HCT116 (cell line): Measurements from ENCODE around the gene TBC1D16. TPM values are rescaled to one million over a fixed set of nuclear protein-coding genes. Genes with fewer than 3 reads are reported as not detected.

Experiments
- ATAC-seq: fragments of 200-7000 bp; cut with Tn5 transposase; 2 replicates; pipeline ENCODE4 v1.9.1; 2020; ENCODE audit warnings: mild to moderate bottlenecking, moderate library complexity
- BruUV-seq: library from RNA; stranded (reverse); fragments of 400-500 nt; replicated peaks from 2 replicates; lab custom pipeline; 2021; lab: Mats Ljungman, UMichigan
- CTCF ChIA-PET: fragments of 300-600 bp; sonication (Branson Sonifier 250); formaldehyde crosslinking; loops from one replicate; lab custom pipeline; 2021; ENCODE audit warnings: antibody characterized with exemption; lab: Charles Lee
- POLR2A ChIA-PET: fragments of 300-600, 350-600 bp; sonication (Branson Sonifier 250); formaldehyde crosslinking; loops from one replicate; lab custom pipeline; 2021; ENCODE audit warnings: antibody characterized with exemption; lab: Charles Lee
- RAD21 ChIA-PET, 2 experiments: fragments of 300-600 bp; sonication (Branson Sonifier 250); formaldehyde crosslinking; loops; one replicate each; lab custom pipeline; 2023; ENCODE audit warnings: low total read pairs in 2 of 2; ENCODE audit not compliant: uncharacterized antibody in 2 of 2, unreplicated experiment in 2 of 2, low non-redundant PET in 1 of 2; lab: Charles Lee
- DNase-seq: peaks from one replicate; pipeline ENCODE4 v3.0.0-alpha.2; 2010; ENCODE audit warnings: low read depth, low spot score
- H2AFZ ChIP-seq: fragments of 200-600 bp; shearing (Covaris generic), sonication (generic); 2 replicates; pipeline ENCODE4 v1.6.1; 2017; ENCODE audit warnings: low read depth, mixed run types, mixed read lengths, antibody characterized with exemption, low read length; ENCODE audit not compliant: poor library complexity, severe bottlenecking
- H3K27ac ChIP-seq: 2 replicates; pipeline ENCODE4 v1.5.1; 2012; ENCODE audit warnings: low read depth, low read length
- H3K27me3 ChIP-seq: fragments of 200-600 bp; sonication (generic); 2 replicates; pipeline ENCODE4 v1.6.1; 2016; ENCODE audit warnings: mixed run types, low read length, mixed read lengths; ENCODE audit not compliant: insufficient read depth
- H3K36me3 ChIP-seq, 2 experiments: fragments of 200-500 bp in 1 of 2; fragments of 200-600 bp in 1 of 2; sonication (Bioruptor generic) in 1 of 2; sonication (generic) in 1 of 2; 2 replicates each; pipeline versions ENCODE4 v1.5.1 to v1.6.1; 2014 to 2016; ENCODE audit warnings: low read length in 2 of 2, inconsistent platforms in 1 of 2, mixed read lengths in 1 of 2, mixed run types in 1 of 2; ENCODE audit not compliant: insufficient read depth in 2 of 2, control insufficient read depth in 1 of 2
- H3K4me1 ChIP-seq, 2 experiments: fragments of 200-600 bp in 1 of 2; sonication (generic) in 1 of 2; 2 replicates each; pipeline versions ENCODE4 v1.5.1 to v1.6.1; 2012 to 2017; ENCODE audit warnings: low read length in 2 of 2, inconsistent platforms in 1 of 2, mild to moderate bottlenecking in 1 of 2, mixed read lengths in 1 of 2, mixed run types in 1 of 2, moderate library complexity in 1 of 2; ENCODE audit not compliant: insufficient read depth in 2 of 2, control insufficient read depth in 1 of 2
- H3K4me2 ChIP-seq: fragments of 200-600 bp; sonication (generic); 2 replicates; pipeline ENCODE4 v1.6.1; 2017; ENCODE audit warnings: mixed run types, low read length, mixed read lengths
- H3K4me3 ChIP-seq, 2 experiments: fragments of 200-600 bp in 1 of 2; sonication (generic) in 1 of 2; replicated peaks in 1 of 2; 2 replicates each; pipeline ENCODE4 v1.5.1; 2011 to 2016; ENCODE audit warnings: low read length in 2 of 2, control low read depth in 1 of 2, low read depth in 1 of 2, mild to moderate bottlenecking in 1 of 2, mixed read lengths in 1 of 2, mixed run types in 1 of 2
- H3K79me2 ChIP-seq: fragments of 200-600 bp; sonication (generic); 2 replicates; pipeline ENCODE4 v1.6.1; 2017; ENCODE audit warnings: mild to moderate bottlenecking, mixed run types, low read length, moderate library complexity, mixed read lengths; ENCODE audit not compliant: insufficient read depth
- H3K9ac ChIP-seq: fragments of 200-600 bp; sonication (generic); 2 replicates; pipeline ENCODE4 v1.6.1; 2016; ENCODE audit warnings: low read length, mixed read lengths
- H3K9me2 ChIP-seq: fragments of 200-600 bp; sonication (generic), shearing (Covaris generic); 2 replicates; pipeline ENCODE4 v1.6.1; 2017; ENCODE audit warnings: mixed run types, mild to moderate bottlenecking, moderate library complexity; ENCODE audit not compliant: insufficient read depth
- H3K9me3 ChIP-seq, 2 experiments: fragments of 200-500 bp in 1 of 2; fragments of 200-600 bp in 1 of 2; sonication (Bioruptor generic) in 1 of 2; sonication (generic) in 1 of 2; 2 replicates each; pipeline ENCODE4 v1.6.1; 2014 to 2017; ENCODE audit warnings: low read length in 2 of 2, mixed read lengths in 2 of 2, inconsistent platforms in 1 of 2, low read depth in 1 of 2, mild to moderate bottlenecking in 1 of 2, mixed run types in 1 of 2, moderate library complexity in 1 of 2; ENCODE audit not compliant: control insufficient read depth in 1 of 2, insufficient read depth in 1 of 2
- H4K20me1 ChIP-seq: fragments of 200-600 bp; sonication (generic), shearing (Covaris generic); 2 replicates; pipeline ENCODE4 v1.6.1; 2017; ENCODE audit warnings: mixed run types, mild to moderate bottlenecking, moderate library complexity; ENCODE audit not compliant: insufficient read depth
- ATF3 ChIP-seq: IDR thresholded peaks from 2 replicates; pipeline ENCODE4 v1.6.1; 2012
- CTCF ChIP-seq, 3 experiments: fragments of 200-600 bp in 1 of 3; sonication (generic) in 1 of 3; IDR thresholded peaks in 2 of 3; conservative IDR thresholded peaks in 1 of 3; 2 replicates each; pipeline ENCODE4 v1.5.1; 2012 to 2017; ENCODE audit warnings: low read depth in 2 of 3, low read length in 2 of 3, antibody characterized with exemption in 1 of 3, borderline replicate concordance in 1 of 3, control low read depth in 1 of 3, mild to moderate bottlenecking in 1 of 3, mixed read lengths in 1 of 3, mixed run types in 1 of 3, moderate library complexity in 1 of 3; ENCODE audit not compliant: insufficient read depth in 1 of 3
- EGR1 ChIP-seq: IDR thresholded peaks from 2 replicates; pipeline ENCODE4 v1.6.1; 2012; ENCODE audit warnings: low read depth
- ELF1 ChIP-seq: IDR thresholded peaks from 2 replicates; pipeline ENCODE4 v1.6.1; 2012; ENCODE audit warnings: low read depth, borderline replicate concordance
- FOSL1 ChIP-seq: IDR thresholded peaks from 2 replicates; pipeline ENCODE4 v1.6.1; 2012; ENCODE audit warnings: low read depth
- POLR2A ChIP-seq: IDR thresholded peaks from 2 replicates; pipeline ENCODE4 v1.7.0; 2011; ENCODE audit warnings: borderline replicate concordance; ENCODE audit not compliant: insufficient read depth, insufficient read length; ENCODE audit errors: extremely low read depth
- POLR2AphosphoS5 ChIP-seq: IDR thresholded peaks from 2 replicates; pipeline ENCODE4 v1.6.1; 2011; ENCODE audit warnings: mild to moderate bottlenecking, low read depth, low read length, moderate library complexity
- RAD21 ChIP-seq: IDR thresholded peaks from 2 replicates; pipeline ENCODE4 v1.6.1; 2012; ENCODE audit warnings: low read depth, mild to moderate bottlenecking
- SIN3A ChIP-seq: IDR thresholded peaks from 2 replicates; pipeline ENCODE4 v1.6.1; 2012; ENCODE audit warnings: low read depth
- SRF ChIP-seq: IDR thresholded peaks from 2 replicates; pipeline ENCODE4 v1.6.1; 2012; ENCODE audit warnings: low read depth
- ZFX ChIP-seq: fragments of 450-650 bp; IDR thresholded peaks from 2 replicates; pipeline ENCODE4 v1.6.1; 2017
- ZNF274 ChIP-seq: fragments of 200-500 bp; sonication (Bioruptor generic); IDR thresholded peaks from 2 replicates; pipeline ENCODE4 v1.6.1; 2014; ENCODE audit warnings: mild to moderate bottlenecking, low read depth, low read length, inconsistent platforms
- intact Hi-C: fragments of 100-400 bp; cut with micrococcal nuclease; formaldehyde crosslinking; loops from 2 replicates; pipeline ENCODE4 v1.10.0; 2022
- total RNA-seq: library from RNA; stranded (reverse); gene quantifications from one replicate; pipeline ENCODE4 v1.2.1, GENCODE V29; 2021; ENCODE audit not compliant: unreplicated experiment
- TF ChIP-seq, protein P1 (sequence below): IDR thresholded peaks from 2 replicates; pipeline ENCODE4 v1.6.1; 2012
- TF ChIP-seq, protein P2 (sequence below): IDR thresholded peaks from 2 replicates; pipeline ENCODE4 v1.6.1; 2012; ENCODE audit warnings: low read depth
- TF ChIP-seq, protein P3 (sequence below): IDR thresholded peaks from 2 replicates; pipeline ENCODE4 v1.6.1; 2011; ENCODE audit warnings: mild to moderate bottlenecking, low read length, moderate library complexity; ENCODE audit not compliant: insufficient replicate concordance; ENCODE audit errors: extremely low read depth

Gene TBC1D16
- total RNA-seq, 1 experiment from 2014 or later, result 31.1 TPM

- no peak overlapping the region for H3K4me2 ChIP-seq
- no peaks in the 10 kb centered on the region for H3K9me2 ChIP-seq
- CTCF ChIA-PET, result interaction anchor here (1.5 kb wide), 1 partner anchor 15 kb away, joined by 3 read pairs; no protein-coding TSS in a partner anchor
- intact Hi-C loops, result no loop called here
- H4K20me1 ChIP-seq, result no peaks in the 10 kb centered on the region
- TF ChIP-seq, protein P1, sequence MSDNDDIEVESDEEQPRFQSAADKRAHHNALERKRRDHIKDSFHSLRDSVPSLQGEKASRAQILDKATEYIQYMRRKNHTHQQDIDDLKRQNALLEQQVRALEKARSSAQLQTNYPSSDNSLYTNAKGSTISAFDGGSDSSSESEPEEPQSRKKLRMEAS, result no peak
- TF ChIP-seq, protein P2, sequence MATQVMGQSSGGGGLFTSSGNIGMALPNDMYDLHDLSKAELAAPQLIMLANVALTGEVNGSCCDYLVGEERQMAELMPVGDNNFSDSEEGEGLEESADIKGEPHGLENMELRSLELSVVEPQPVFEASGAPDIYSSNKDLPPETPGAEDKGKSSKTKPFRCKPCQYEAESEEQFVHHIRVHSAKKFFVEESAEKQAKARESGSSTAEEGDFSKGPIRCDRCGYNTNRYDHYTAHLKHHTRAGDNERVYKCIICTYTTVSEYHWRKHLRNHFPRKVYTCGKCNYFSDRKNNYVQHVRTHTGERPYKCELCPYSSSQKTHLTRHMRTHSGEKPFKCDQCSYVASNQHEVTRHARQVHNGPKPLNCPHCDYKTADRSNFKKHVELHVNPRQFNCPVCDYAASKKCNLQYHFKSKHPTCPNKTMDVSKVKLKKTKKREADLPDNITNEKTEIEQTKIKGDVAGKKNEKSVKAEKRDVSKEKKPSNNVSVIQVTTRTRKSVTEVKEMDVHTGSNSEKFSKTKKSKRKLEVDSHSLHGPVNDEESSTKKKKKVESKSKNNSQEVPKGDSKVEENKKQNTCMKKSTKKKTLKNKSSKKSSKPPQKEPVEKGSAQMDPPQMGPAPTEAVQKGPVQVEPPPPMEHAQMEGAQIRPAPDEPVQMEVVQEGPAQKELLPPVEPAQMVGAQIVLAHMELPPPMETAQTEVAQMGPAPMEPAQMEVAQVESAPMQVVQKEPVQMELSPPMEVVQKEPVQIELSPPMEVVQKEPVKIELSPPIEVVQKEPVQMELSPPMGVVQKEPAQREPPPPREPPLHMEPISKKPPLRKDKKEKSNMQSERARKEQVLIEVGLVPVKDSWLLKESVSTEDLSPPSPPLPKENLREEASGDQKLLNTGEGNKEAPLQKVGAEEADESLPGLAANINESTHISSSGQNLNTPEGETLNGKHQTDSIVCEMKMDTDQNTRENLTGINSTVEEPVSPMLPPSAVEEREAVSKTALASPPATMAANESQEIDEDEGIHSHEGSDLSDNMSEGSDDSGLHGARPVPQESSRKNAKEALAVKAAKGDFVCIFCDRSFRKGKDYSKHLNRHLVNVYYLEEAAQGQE, result no peak
- TF ChIP-seq POLR2AphosphoS5 (no peak), CTCF (IDR thresholded peaks at IDR 0.05 in 2 of 3, conservative IDR thresholded peaks at IDR 0.05 in 1 of 3; ENCODE audit: borderline replicate concordance in 1 of 3, insufficient read depth in 1 of 3, low read depth in 2 of 3, low read length in 2 of 3) (no peak), EGR1 (no peak), ATF3 (no peak), POLR2A (no peak), RAD21 (no peak), SIN3A (no peak), ZNF274 (no peak), ELF1 (no peak), ZFX (no peak), FOSL1 (no peak), SRF (no peak)
- TF ChIP-seq, protein P3, sequence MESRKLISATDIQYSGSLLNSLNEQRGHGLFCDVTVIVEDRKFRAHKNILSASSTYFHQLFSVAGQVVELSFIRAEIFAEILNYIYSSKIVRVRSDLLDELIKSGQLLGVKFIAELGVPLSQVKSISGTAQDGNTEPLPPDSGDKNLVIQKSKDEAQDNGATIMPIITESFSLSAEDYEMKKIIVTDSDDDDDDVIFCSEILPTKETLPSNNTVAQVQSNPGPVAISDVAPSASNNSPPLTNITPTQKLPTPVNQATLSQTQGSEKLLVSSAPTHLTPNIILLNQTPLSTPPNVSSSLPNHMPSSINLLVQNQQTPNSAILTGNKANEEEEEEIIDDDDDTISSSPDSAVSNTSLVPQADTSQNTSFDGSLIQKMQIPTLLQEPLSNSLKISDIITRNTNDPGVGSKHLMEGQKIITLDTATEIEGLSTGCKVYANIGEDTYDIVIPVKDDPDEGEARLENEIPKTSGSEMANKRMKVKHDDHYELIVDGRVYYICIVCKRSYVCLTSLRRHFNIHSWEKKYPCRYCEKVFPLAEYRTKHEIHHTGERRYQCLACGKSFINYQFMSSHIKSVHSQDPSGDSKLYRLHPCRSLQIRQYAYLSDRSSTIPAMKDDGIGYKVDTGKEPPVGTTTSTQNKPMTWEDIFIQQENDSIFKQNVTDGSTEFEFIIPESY, result no peak
- no peaks in the 10 kb centered on the region for H3K4me1 ChIP-seq
- no peaks in the 10 kb centered on the region for H3K9me3 ChIP-seq
- DNase-seq (no peak), ATAC-seq (no peak)
- H3K27me3 ChIP-seq, result no peaks in the 10 kb centered on the region
- H3K9ac ChIP-seq, result no peak overlapping the region
- H3K27ac ChIP-seq, result no peak overlapping the region
- no peaks in the 10 kb centered on the region for H3K79me2 ChIP-seq
- POLR2A ChIA-PET, result no interaction called here
- H2AFZ ChIP-seq, result no peak overlapping the region
- H3K4me3 ChIP-seq, result no peak overlapping the region
- no TSS peak for BruUV-seq
- H3K36me3 ChIP-seq, result peaks cover 0 to 3% of the 10 kb centered on the region in 2 experiments; a peak in 1 of 4 replicates
- RAD21 ChIA-PET, result no interaction called here
These were observed 85.4 kb downstream of the TBC1D16 start for GRCh38 chr17:79950306-79950705.
